HG02884 (cell line): ENCODE results near the gene MTUS2.
"Not testable (repeated sequence)": the region's sequence is repeated elsewhere in the genome, so short reads cannot be mapped to it uniquely, and the experiment has no call there.

Experiments
- ATAC-seq: cut with Tn5 transposase; IDR thresholded peaks from one replicate; pipeline ENCODE4 v1.9.1; 2021; ENCODE audit warnings: mild to moderate bottlenecking, moderate library complexity; ENCODE audit not compliant: unreplicated experiment

The MTUS2 gene

GRCh38 chr13:29210676-29211075 is 390.5 kb downstream of the MTUS2 start:
- no peak for ATAC-seq

GRCh38 chr13:29211162-29211561 is 391.0 kb downstream of the MTUS2 start:
- not testable (repeated sequence) for ATAC-seq

GRCh38 chr13:29222458-29222857 is 402.3 kb downstream of the MTUS2 start:
- ATAC-seq, result no peak

GRCh38 chr13:29224206-29224605 is 404.1 kb downstream of the MTUS2 start:
- no peak for ATAC-seq

- no peak for ATAC-seq
Observed at GRCh38 chr13:29227576-29227975, 407.4 kb downstream of the MTUS2 start.

- ATAC-seq, result no peak
Observed at GRCh38 chr13:29230299-29230845, 410.2 kb downstream of the MTUS2 start.

GRCh38 chr13:29239653-29240525 is 419.8 kb downstream of the MTUS2 start:
- ATAC-seq, result no peak

GRCh38 chr13:29254626-29255370 is 434.7 kb downstream of the MTUS2 start:
- no peak for ATAC-seq

GRCh38 chr13:29255567-29255966 is 435.4 kb downstream of the MTUS2 start:
- ATAC-seq, result no peak

- no peak for ATAC-seq
Observed at GRCh38 chr13:29260684-29261083, 440.5 kb downstream of the MTUS2 start.

GRCh38 chr13:29266261-29266660 is 446.1 kb downstream of the MTUS2 start:
- ATAC-seq, result no peak

GRCh38 chr13:29266756-29267733 is 446.9 kb downstream of the MTUS2 start:
- ATAC-seq, result no peak

- no peak for ATAC-seq
Observed at GRCh38 chr13:29270271-29270985, 450.3 kb downstream of the MTUS2 start.

GRCh38 chr13:29271606-29272005 is 451.5 kb downstream of the MTUS2 start:
- ATAC-seq, result no peak

- ATAC-seq, result no peak
Observed at GRCh38 chr13:29279356-29280254, 459.5 kb downstream of the MTUS2 start.

GRCh38 chr13:29281932-29282495 is 461.9 kb downstream of the MTUS2 start:
- no peak for ATAC-seq

GRCh38 chr13:29284726-29285125 is 464.6 kb downstream of the MTUS2 start:
- no peak for ATAC-seq

GRCh38 chr13:29287237-29287636 is 467.1 kb downstream of the MTUS2 start:
- ATAC-seq, result no peak

- ATAC-seq, result no peak
Observed at GRCh38 chr13:29292045-29292444, 471.9 kb downstream of the MTUS2 start.
